ENCODE data around the gene ZNHIT2.

GRCh38 chr11:65132238-65132987, 14.9 kb upstream of the ZNHIT2 start:
- TF ChIP-seq CTCF (IDR thresholded peaks at IDR 0.05) (no peak), POLR2A (IDR thresholded peaks at IDR 0.05) (no peak)

Measured in heart left ventricle (tissue), 13 donors.